ENCODE results near the gene MGMT.

DNA sequence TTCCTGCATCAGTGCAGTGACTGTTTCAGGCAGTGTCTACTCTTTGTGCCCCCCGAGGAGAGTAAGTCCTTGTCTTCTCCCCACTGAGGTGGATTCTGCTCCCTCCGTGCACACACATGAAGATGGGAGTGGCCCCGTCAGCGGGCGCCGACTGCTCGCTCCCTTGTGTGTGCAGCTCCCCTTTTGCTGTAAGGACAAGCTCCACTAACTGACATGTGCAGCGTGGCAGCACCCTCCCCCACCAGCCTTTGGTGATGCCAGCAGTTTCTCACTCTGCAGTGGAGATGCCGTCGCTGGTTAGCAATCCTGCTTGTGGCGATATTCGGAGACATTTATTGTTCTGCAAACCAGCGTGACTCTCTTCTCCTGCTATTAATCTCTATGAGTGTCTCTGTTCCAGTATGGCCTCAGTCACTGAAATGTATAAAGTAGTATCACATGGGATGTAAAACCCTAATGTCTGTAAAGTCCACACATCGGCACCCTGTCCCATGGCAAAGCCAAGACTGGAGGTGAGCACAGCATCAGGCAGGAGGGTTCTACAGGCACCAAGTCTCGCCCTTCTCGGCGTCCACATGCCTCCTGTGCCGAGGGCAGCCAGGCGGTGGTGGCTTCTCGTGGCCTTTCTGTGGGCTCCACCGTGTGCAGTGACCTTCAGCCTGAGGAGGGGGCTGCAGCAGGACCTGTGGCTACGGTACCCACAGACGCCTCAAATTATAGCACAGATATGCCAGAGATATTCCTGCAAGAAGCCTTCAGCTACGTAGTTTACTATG, 294.3 kb downstream of the MGMT start:
- TF ChIP-seq CTCF (IDR thresholded peaks at IDR 0.05): no peak
- no peak for TF ChIP-seq POLR2A (IDR thresholded peaks at IDR 0.05; ENCODE audit: low read depth)
